HEK293 (cell line): ENCODE data around the gene RECK.

ENCODE experiments used
- CTCF ChIA-PET: fragments of 350-600 bp; formaldehyde crosslinking; extraction: SDS; loops from one replicate; lab custom pipeline; 2021; ENCODE audit warnings: antibody characterized with exemption; lab: Yijun Ruan, JAX
- POLR2A ChIA-PET: fragments of 300-600 bp; formaldehyde crosslinking; extraction: SDS; loops from one replicate; lab custom pipeline; 2020; ENCODE audit warnings: antibody characterized with exemption, inconsistent platforms; lab: Yijun Ruan, JAX
- H3K27ac ChIP-seq: fragments of 200-500 bp; sonication (Bioruptor generic); 2 replicates; pipeline ENCODE4 v1.5.1; 2014; ENCODE audit warnings: low read depth, low read length, control low read depth, inconsistent platforms; ENCODE audit errors: extremely low read depth
- H3K36me3 ChIP-seq, 2 experiments: fragments of 200-500 bp in 1 of 2; sonication (Bioruptor generic) in 1 of 2; 1 replicate in 1 of 2; 2 replicates in 1 of 2; pipeline ENCODE4 v1.5.1; 2014 to 2017; ENCODE audit warnings: inconsistent platforms in 2 of 2, low read length in 2 of 2; ENCODE audit not compliant: control insufficient read depth in 2 of 2, insufficient read depth in 1 of 2
- H3K4me1 ChIP-seq: fragments of 200-500 bp; sonication (Bioruptor generic); 2 replicates; pipeline ENCODE4 v1.5.1; 2014; ENCODE audit warnings: mild to moderate bottlenecking, low read length, inconsistent platforms; ENCODE audit not compliant: control insufficient read depth, insufficient read depth
- H3K4me3 ChIP-seq: 2 replicates; pipeline ENCODE4 v1.5.1; 2011; ENCODE audit warnings: low read depth, mild to moderate bottlenecking, control low read depth, low read length, moderate library complexity
- H3K9me3 ChIP-seq: fragments of 200-500 bp; sonication (Bioruptor generic); 2 replicates; pipeline ENCODE4 v1.5.1; 2014; ENCODE audit warnings: low read depth, low read length, inconsistent platforms; ENCODE audit not compliant: control insufficient read depth, insufficient read depth
- BCL11A ChIP-seq: fragments of 450-650 bp; formaldehyde crosslinking; IDR thresholded peaks from 2 replicates; pipeline ENCODE4 v1.5.1; 2016; ENCODE audit warnings: low read depth, missing biosample characterization, missing genetic modification characterization
- CTCF ChIP-seq: fragments of 450-650 bp; formaldehyde crosslinking; IDR thresholded peaks from 2 replicates; pipeline ENCODE4 v1.5.1; 2016; ENCODE audit warnings: missing biosample characterization, missing genetic modification characterization
- GFI1B ChIP-seq: fragments of 450-650 bp; formaldehyde crosslinking; IDR thresholded peaks from 2 replicates; pipeline ENCODE4 v1.5.1; 2016; ENCODE audit warnings: missing biosample characterization, missing genetic modification characterization
- GLI4 ChIP-seq: fragments of 450-650 bp; formaldehyde crosslinking; IDR thresholded peaks from 2 replicates; pipeline ENCODE4 v1.5.1; 2016; ENCODE audit warnings: missing biosample characterization, missing genetic modification characterization
- HOXA7 ChIP-seq: sonication (generic); formaldehyde crosslinking; IDR thresholded peaks from 2 replicates; pipeline ENCODE4 v1.8.1; 2022; ENCODE audit warnings: missing genetic modification reagents, borderline replicate concordance
- KLF17 ChIP-seq: fragments of 450-650 bp; formaldehyde crosslinking; IDR thresholded peaks from 2 replicates; pipeline ENCODE4 v1.5.1; 2016; ENCODE audit warnings: missing biosample characterization, missing genetic modification characterization
- SP2 ChIP-seq: fragments of 450-650 bp; formaldehyde crosslinking; IDR thresholded peaks from 2 replicates; pipeline ENCODE4 v1.5.1; 2016; ENCODE audit warnings: missing biosample characterization, missing genetic modification characterization
- YY1 ChIP-seq: fragments of 450-650 bp; formaldehyde crosslinking; IDR thresholded peaks from 2 replicates; pipeline ENCODE4 v1.5.1; 2018; ENCODE audit warnings: missing biosample characterization, missing genetic modification characterization
- ZBTB1 ChIP-seq: fragments of 450-650 bp; formaldehyde crosslinking; IDR thresholded peaks from 2 replicates; pipeline ENCODE4 v1.5.1; 2016; ENCODE audit warnings: missing biosample characterization, missing genetic modification characterization
- ZBTB48 ChIP-seq: fragments of 450-650 bp; formaldehyde crosslinking; IDR thresholded peaks from 2 replicates; pipeline ENCODE4 v1.5.1; 2016; ENCODE audit warnings: missing biosample characterization, missing genetic modification characterization
- ZBTB7A ChIP-seq: fragments of 450-650 bp; formaldehyde crosslinking; IDR thresholded peaks from 2 replicates; pipeline ENCODE4 v1.5.1; 2016; ENCODE audit warnings: low read depth, missing biosample characterization, missing genetic modification characterization
- ZFP3 ChIP-seq: fragments of 450-650 bp; formaldehyde crosslinking; IDR thresholded peaks from 2 replicates; pipeline ENCODE4 v1.5.1; 2016; ENCODE audit warnings: low read depth, missing biosample characterization, missing genetic modification characterization
- ZNF133 ChIP-seq: fragments of 450-650 bp; formaldehyde crosslinking; IDR thresholded peaks from 2 replicates; pipeline ENCODE4 v1.5.1; 2016; ENCODE audit warnings: missing biosample characterization, missing genetic modification characterization
- ZNF174 ChIP-seq: fragments of 450-650 bp; formaldehyde crosslinking; IDR thresholded peaks from 2 replicates; pipeline ENCODE4 v1.5.0; 2017; ENCODE audit warnings: missing biosample characterization, mild to moderate bottlenecking, missing genetic modification characterization
- ZNF2 ChIP-seq: fragments of 450-650 bp; formaldehyde crosslinking; IDR thresholded peaks from 2 replicates; pipeline ENCODE4 v1.5.1; 2016; ENCODE audit warnings: missing biosample characterization, missing genetic modification characterization
- ZNF248 ChIP-seq: fragments of 450-650 bp; formaldehyde crosslinking; IDR thresholded peaks from 2 replicates; pipeline ENCODE4 v1.5.1; 2017; ENCODE audit warnings: missing biosample characterization, missing genetic modification characterization
- ZNF311 ChIP-seq: fragments of 450-650 bp; formaldehyde crosslinking; IDR thresholded peaks from 2 replicates; pipeline ENCODE4 v1.5.1; 2017; ENCODE audit warnings: missing biosample characterization, missing genetic modification characterization, borderline replicate concordance
- ZNF473 ChIP-seq: fragments of 450-650 bp; formaldehyde crosslinking; IDR thresholded peaks from 2 replicates; pipeline ENCODE4 v1.5.1; 2017; ENCODE audit warnings: missing biosample characterization, missing genetic modification characterization
- ZNF48 ChIP-seq: fragments of 450-650 bp; formaldehyde crosslinking; IDR thresholded peaks from 2 replicates; pipeline ENCODE4 v1.5.1; 2016; ENCODE audit warnings: missing biosample characterization, missing genetic modification characterization
- ZNF561 ChIP-seq: fragments of 450-650 bp; IDR thresholded peaks from 2 replicates; pipeline ENCODE4 v1.5.1; 2018; ENCODE audit warnings: missing biosample characterization, missing genetic modification characterization, borderline replicate concordance
- ZNF623 ChIP-seq: fragments of 450-650 bp; formaldehyde crosslinking; IDR thresholded peaks from 2 replicates; pipeline ENCODE4 v1.5.1; 2016; ENCODE audit warnings: missing biosample characterization, missing genetic modification characterization
- ZNF629 ChIP-seq: fragments of 450-650 bp; formaldehyde crosslinking; IDR thresholded peaks from 2 replicates; pipeline ENCODE4 v1.5.1; 2017; ENCODE audit warnings: missing biosample characterization, missing genetic modification characterization
- ZNF768 ChIP-seq: fragments of 450-650 bp; formaldehyde crosslinking; IDR thresholded peaks from 2 replicates; pipeline ENCODE4 v1.5.1; 2018; ENCODE audit warnings: missing biosample characterization, mild to moderate bottlenecking, missing genetic modification characterization
- ZNF791 ChIP-seq: fragments of 450-650 bp; formaldehyde crosslinking; IDR thresholded peaks from 2 replicates; pipeline ENCODE4 v1.5.1; 2016; ENCODE audit warnings: missing biosample characterization, missing genetic modification characterization
- ZSCAN18 ChIP-seq: fragments of 450-650 bp; formaldehyde crosslinking; IDR thresholded peaks from 2 replicates; pipeline ENCODE4 v1.5.1; 2016; ENCODE audit warnings: missing biosample characterization, missing genetic modification characterization
- ZSCAN30 ChIP-seq: fragments of 450-650 bp; IDR thresholded peaks from 2 replicates; pipeline ENCODE4 v1.5.1; 2018; ENCODE audit warnings: missing biosample characterization, mild to moderate bottlenecking, missing genetic modification characterization, moderate library complexity
- TF ChIP-seq, protein P1 (sequence below): fragments of 450-650 bp; formaldehyde crosslinking; IDR thresholded peaks from 2 replicates; pipeline ENCODE4 v1.5.1; 2016; ENCODE audit warnings: missing biosample characterization, missing genetic modification characterization
- TF ChIP-seq, protein P2 (sequence below): fragments of 450-650 bp; formaldehyde crosslinking; IDR thresholded peaks from 2 replicates; pipeline ENCODE4 v1.5.1; 2017; ENCODE audit warnings: missing biosample characterization, mild to moderate bottlenecking, missing genetic modification characterization, moderate library complexity

RECK gene

DNA sequence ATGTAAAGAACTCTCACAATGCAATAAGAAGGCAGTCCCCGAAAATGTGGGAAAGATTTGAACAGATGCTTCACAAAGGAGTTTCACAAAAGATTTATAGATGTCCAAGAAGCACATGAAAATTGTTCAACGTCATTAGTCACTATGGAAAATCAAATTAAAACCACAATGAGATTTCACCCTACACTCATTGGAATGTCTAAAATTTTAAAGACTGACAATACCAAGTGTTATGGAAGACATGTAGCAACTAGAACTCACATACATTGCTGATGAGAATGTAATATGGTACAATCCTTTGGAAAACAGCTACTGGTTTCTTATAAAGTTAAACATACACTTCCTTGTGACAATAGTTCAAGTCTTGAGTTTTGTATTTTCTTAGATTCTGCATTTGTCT lies 11.0 kb upstream of the RECK start:
- H3K4me3 ChIP-seq, result no peak overlapping the region
- ChIA-PET CTCF (interaction anchor here (0.6 to 1.1 kb wide), 2 partner anchors 16 to 58 kb away, joined by 3 read pairs; no protein-coding TSS in a partner anchor), POLR2A (interaction anchor here (0.6 kb wide), 1 partner anchor 82 kb away, joined by 3 read pairs; no protein-coding TSS in a partner anchor)
- no peak for TF ChIP-seq ZNF623 (tag by site-specific recombination)
- no peak for TF ChIP-seq ZNF248
- TF ChIP-seq ZNF48 (tag by site-specific recombination), result no peak
- no peak for TF ChIP-seq BCL11A (tag by site-specific recombination)
- no peak for TF ChIP-seq ZNF2
- TF ChIP-seq ZSCAN30 (tag by site-specific recombination), result no peak
- TF ChIP-seq, protein P1, sequence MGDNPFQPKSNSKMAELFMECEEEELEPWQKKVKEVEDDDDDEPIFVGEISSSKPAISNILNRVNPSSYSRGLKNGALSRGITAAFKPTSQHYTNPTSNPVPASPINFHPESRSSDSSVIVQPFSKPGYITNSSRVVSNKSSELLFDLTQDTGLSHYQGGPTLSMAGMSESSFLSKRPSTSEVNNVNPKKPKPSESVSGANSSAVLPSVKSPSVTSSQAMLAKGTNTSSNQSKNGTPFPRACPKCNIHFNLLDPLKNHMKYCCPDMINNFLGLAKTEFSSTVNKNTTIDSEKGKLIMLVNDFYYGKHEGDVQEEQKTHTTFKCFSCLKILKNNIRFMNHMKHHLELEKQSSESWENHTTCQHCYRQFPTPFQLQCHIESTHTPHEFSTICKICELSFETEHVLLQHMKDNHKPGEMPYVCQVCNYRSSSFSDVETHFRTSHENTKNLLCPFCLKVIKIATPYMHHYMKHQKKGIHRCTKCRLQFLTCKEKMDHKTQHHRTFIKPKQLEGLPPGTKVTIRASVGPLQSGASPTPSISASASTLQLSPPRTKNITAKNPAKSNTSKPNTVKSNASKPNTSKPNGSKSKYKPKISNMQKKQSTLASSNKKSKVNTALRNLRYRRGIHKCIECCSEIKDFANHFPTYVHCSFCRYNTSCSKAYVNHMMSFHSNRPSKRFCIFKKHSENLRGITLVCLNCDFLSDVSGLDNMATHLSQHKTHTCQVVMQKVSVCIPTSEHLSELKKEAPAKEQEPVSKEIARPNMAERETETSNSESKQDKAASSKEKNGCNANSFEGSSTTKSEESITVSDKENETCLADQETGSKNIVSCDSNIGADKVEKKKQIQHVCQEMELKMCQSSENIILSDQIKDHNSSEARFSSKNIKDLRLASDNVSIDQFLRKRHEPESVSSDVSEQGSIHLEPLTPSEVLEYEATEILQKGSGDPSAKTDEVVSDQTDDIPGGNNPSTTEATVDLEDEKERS (tag by site-specific recombination), result no peak
- TF ChIP-seq ZFP3 (tag by site-specific recombination), result no peak
- no peak for TF ChIP-seq ZNF133 (tag by site-specific recombination)
- no peak for TF ChIP-seq ZNF768
- TF ChIP-seq ZNF174 (tag by site-specific recombination), result no peak
- TF ChIP-seq GLI4 (tag by site-specific recombination), result no peak
- TF ChIP-seq CTCF, result no peak
- no peak for TF ChIP-seq ZBTB48 (tag by site-specific recombination)
- no peak for TF ChIP-seq YY1 (tag by site-specific recombination)
- no peaks in the 10 kb centered on the region for H3K4me1 ChIP-seq
- no peaks in the 10 kb centered on the region for H3K36me3 ChIP-seq
- no peak overlapping the region for H3K27ac ChIP-seq
- no peaks in the 10 kb centered on the region for H3K9me3 ChIP-seq

GRCh38 chr9:36029202-36029601 lies 7.5 kb upstream of the RECK start:
- CTCF ChIA-PET, result interaction anchor here (0.6 to 2.5 kb wide), 9 partner anchors 9 to 161 kb away, joined by 3 to 15 read pairs (median 4); partner anchors contain the start of gene CLTA
- Histone ChIP-seq H3K4me1 (no peaks in the 10 kb centered on the region), H3K36me3 (no peaks in the 10 kb centered on the region), H3K9me3 (no peaks in the 10 kb centered on the region), H3K4me3 (no peak overlapping the region), H3K27ac (no peak overlapping the region)
- POLR2A ChIA-PET, result no interaction called here
- TF ChIP-seq ZBTB7A (tag by site-specific recombination) (no peak), KLF17 (no peak), SP2 (tag by site-specific recombination) (no peak), ZNF629 (no peak), ZNF791 (no peak), GFI1B (tag by site-specific recombination) (no peak), ZNF473 (tag by site-specific recombination) (no peak), ZBTB1 (no peak), ZNF311 (tag by site-specific recombination) (no peak), HOXA7 (CRISPR knock-in tag) (no peak), ZNF561 (tag by site-specific recombination) (no peak), ZSCAN18 (tag by site-specific recombination) (no peak)
- TF ChIP-seq, protein P2, sequence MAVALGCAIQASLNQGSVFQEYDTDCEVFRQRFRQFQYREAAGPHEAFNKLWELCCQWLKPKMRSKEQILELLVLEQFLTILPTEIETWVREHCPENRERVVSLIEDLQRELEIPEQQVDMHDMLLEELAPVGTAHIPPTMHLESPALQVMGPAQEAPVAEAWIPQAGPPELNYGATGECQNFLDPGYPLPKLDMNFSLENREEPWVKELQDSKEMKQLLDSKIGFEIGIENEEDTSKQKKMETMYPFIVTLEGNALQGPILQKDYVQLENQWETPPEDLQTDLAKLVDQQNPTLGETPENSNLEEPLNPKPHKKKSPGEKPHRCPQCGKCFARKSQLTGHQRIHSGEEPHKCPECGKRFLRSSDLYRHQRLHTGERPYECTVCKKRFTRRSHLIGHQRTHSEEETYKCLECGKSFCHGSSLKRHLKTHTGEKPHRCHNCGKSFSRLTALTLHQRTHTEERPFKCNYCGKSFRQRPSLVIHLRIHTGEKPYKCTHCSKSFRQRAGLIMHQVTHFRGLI (tag by site-specific recombination), result no peak
